CD8-positive, alpha-beta memory T cell (primary cell): ENCODE measurements around the gene PROX1. TPM values are rescaled to one million over a fixed set of nuclear protein-coding genes. Genes with fewer than 3 reads are reported as not detected.

Experiments
- CTCF ChIA-PET: fragments of 350-600 bp; sonication (Branson Sonifier 250); formaldehyde crosslinking; loops from one replicate; lab custom pipeline; 2021; ENCODE audit warnings: antibody characterized with exemption; lab: Charles Lee
- POLR2A ChIA-PET: fragments of 350-600 bp; sonication (Branson Sonifier 250); formaldehyde crosslinking; loops from one replicate; lab custom pipeline; 2021; ENCODE audit warnings: antibody characterized with exemption; lab: Charles Lee
- DNase-seq, 5 donors: peaks; one replicate each; pipeline versions ENCODE4 v3.0.0 to v3.0.0-alpha.2; 2020 to 2022; ENCODE audit warnings: mixed read lengths in 1 of 5
- H3K27ac ChIP-seq: one replicate; pipeline ENCODE4 v1.7.0; 2013; ENCODE audit warnings: low read depth, mild to moderate bottlenecking, low read length, moderate library complexity
- H3K27me3 ChIP-seq: 2 replicates; pipeline ENCODE4 v1.7.0; 2013; ENCODE audit warnings: low read length, mild to moderate bottlenecking; ENCODE audit not compliant: insufficient read depth, poor library complexity, severe bottlenecking
- H3K36me3 ChIP-seq: 2 replicates; pipeline ENCODE4 v1.7.0; 2013; ENCODE audit warnings: mild to moderate bottlenecking, low read length, moderate library complexity; ENCODE audit not compliant: insufficient read depth
- H3K4me1 ChIP-seq: 2 replicates; pipeline ENCODE4 v1.7.0; 2013; ENCODE audit warnings: mild to moderate bottlenecking, low read length, moderate library complexity; ENCODE audit not compliant: insufficient read depth
- H3K4me3 ChIP-seq: 2 replicates; pipeline ENCODE4 v1.7.0; 2013; ENCODE audit warnings: mild to moderate bottlenecking, low read length
- H3K9me3 ChIP-seq: 2 replicates; pipeline ENCODE4 v1.7.0; 2013; ENCODE audit warnings: mild to moderate bottlenecking, low read length
- H3K27ac Mint-ChIP-seq, 8 donors: one replicate each; pipeline ENCODE4 v1.8.0; 2020 to 2021; ENCODE audit warnings: mixed read lengths in 8 of 8, mild to moderate bottlenecking in 6 of 8, inconsistent platforms in 3 of 8, moderate library complexity in 3 of 8
- H3K27me3 Mint-ChIP-seq, 2 donors: one replicate each; pipeline ENCODE4 v1.8.0; 2020 to 2021; ENCODE audit warnings: mixed read lengths in 2 of 2, mild to moderate bottlenecking in 1 of 2, moderate library complexity in 1 of 2
- H3K36me3 Mint-ChIP-seq, 3 donors: one replicate each; pipeline ENCODE4 v1.8.0; 2020 to 2021; ENCODE audit warnings: mixed read lengths in 3 of 3, inconsistent platforms in 1 of 3, mild to moderate bottlenecking in 1 of 3
- H3K4me1 Mint-ChIP-seq, 3 donors: one replicate each; pipeline ENCODE4 v1.8.0; 2020 to 2021; ENCODE audit warnings: mixed read lengths in 3 of 3, inconsistent platforms in 1 of 3, mild to moderate bottlenecking in 1 of 3
- H3K4me3 Mint-ChIP-seq, 7 donors: one replicate each; pipeline ENCODE4 v1.8.0; 2020 to 2021; ENCODE audit warnings: mixed read lengths in 7 of 7, mild to moderate bottlenecking in 6 of 7, moderate library complexity in 4 of 7, inconsistent platforms in 2 of 7
- H3K9me3 Mint-ChIP-seq, 5 donors: one replicate each; pipeline ENCODE4 v1.8.0; 2020 to 2022; ENCODE audit warnings: mixed read lengths in 5 of 5, mild to moderate bottlenecking in 3 of 5, moderate library complexity in 2 of 5, inconsistent platforms in 1 of 5
- polyA plus RNA-seq: library from polyadenylated mRNA; unstranded; fragments of 300-500 nt; fragmentation: Illumina TruSeq; gene quantifications from one replicate; pipeline ENCODE4 v1.2.3, GENCODE V29; 2021
- total RNA-seq, 2 experiments: library from RNA; stranded (reverse); gene quantifications; one replicate each; pipeline ENCODE4 v1.2.3, GENCODE V29; 2021

PROX1 gene
- total and polyA plus RNA-seq, 3 experiments from 2014 or later: not detected

GRCh38 chr1:214066936-214067335 lies 79.2 kb downstream of the PROX1 start:
- Histone ChIP-seq H3K9me3 (no peaks in the 10 kb centered on the region), H3K4me3 (no peak overlapping the region), H3K27me3 (no peaks in the 10 kb centered on the region), H3K4me1 (no peaks in the 10 kb centered on the region), H3K36me3 (no peaks in the 10 kb centered on the region), H3K27ac (no peak overlapping the region)
- POLR2A ChIA-PET: no interaction called here
- Mint-ChIP-seq H3K4me3 (no peak overlapping the region), H3K27ac (no peak overlapping the region), H3K36me3 (no peaks in the 10 kb centered on the region), H3K27me3 (peaks cover 0 to 1% of the 10 kb centered on the region in 2 donors), H3K9me3 (peaks cover 0 to 4% (median 2%) of the 10 kb centered on the region in 5 donors), H3K4me1 (no peaks in the 10 kb centered on the region)
- DNase-seq: no peak
- CTCF ChIA-PET: no interaction called here

- no peak overlapping the region for H3K4me3 Mint-ChIP-seq
- H3K27ac Mint-ChIP-seq: no peak overlapping the region
- DNase-seq: no peak
- ChIA-PET POLR2A (no interaction called here), CTCF (no interaction called here)
- Histone ChIP-seq H3K27ac (no peak overlapping the region), H3K9me3 (no peaks in the 10 kb centered on the region), H3K27me3 (no peaks in the 10 kb centered on the region), H3K36me3 (no peaks in the 10 kb centered on the region), H3K4me1 (no peaks in the 10 kb centered on the region), H3K4me3 (no peak overlapping the region)
- H3K27me3 Mint-ChIP-seq: peaks cover 0 to 1% of the 10 kb centered on the region in 2 donors
- H3K4me1 Mint-ChIP-seq: no peaks in the 10 kb centered on the region
- peaks cover 0 to 4% (median 2%) of the 10 kb centered on the region in 5 donors for H3K9me3 Mint-ChIP-seq
- no peaks in the 10 kb centered on the region for H3K36me3 Mint-ChIP-seq
Observed at GRCh38 chr1:214067397-214067796, 79.6 kb downstream of the PROX1 start.

- Histone ChIP-seq H3K27ac (no peak overlapping the region), H3K4me3 (no peak overlapping the region), H3K36me3 (no peaks in the 10 kb centered on the region), H3K4me1 (no peaks in the 10 kb centered on the region), H3K9me3 (no peaks in the 10 kb centered on the region), H3K27me3 (no peaks in the 10 kb centered on the region)
- peaks cover 0 to 6% of the 10 kb centered on the region in 2 donors for H3K27me3 Mint-ChIP-seq
- H3K4me1 Mint-ChIP-seq: no peaks in the 10 kb centered on the region
- peaks cover 0 to 4% (median 2%) of the 10 kb centered on the region in 5 donors for H3K9me3 Mint-ChIP-seq
- POLR2A ChIA-PET: no interaction called here
- H3K27ac Mint-ChIP-seq: no peak overlapping the region
- H3K4me3 Mint-ChIP-seq: no peak overlapping the region
- H3K36me3 Mint-ChIP-seq: no peaks in the 10 kb centered on the region
- CTCF ChIA-PET: no interaction called here
- DNase-seq: no peak
Observed at GRCh38 chr1:214067853-214068703, 80.3 kb downstream of the PROX1 start.

DNA sequence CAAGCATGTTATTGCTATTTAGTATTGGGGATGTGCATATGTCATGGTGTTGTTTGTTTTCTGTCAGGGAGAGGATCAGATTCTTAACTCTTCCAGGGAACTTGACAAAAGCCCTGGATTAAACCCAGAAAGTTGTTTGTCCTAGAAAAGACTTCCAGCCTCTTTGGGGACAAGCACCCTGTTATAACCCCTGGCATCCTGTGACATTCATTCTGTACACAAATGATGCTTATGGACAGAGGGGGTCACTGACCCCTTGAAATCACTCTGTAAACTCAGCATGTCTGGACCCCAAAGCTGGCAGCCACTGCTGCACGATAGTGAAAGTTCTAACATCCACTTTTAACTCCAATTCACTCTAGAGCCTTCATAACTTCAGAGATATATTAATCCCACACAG lies 81.2 kb downstream of the PROX1 start:
- Histone ChIP-seq H3K27me3 (no peaks in the 10 kb centered on the region), H3K4me1 (no peaks in the 10 kb centered on the region), H3K9me3 (no peaks in the 10 kb centered on the region), H3K27ac (no peak overlapping the region), H3K36me3 (no peaks in the 10 kb centered on the region), H3K4me3 (no peak overlapping the region)
- no peak overlapping the region for H3K4me3 Mint-ChIP-seq
- CTCF ChIA-PET: no interaction called here
- H3K9me3 Mint-ChIP-seq: peaks cover 0 to 4% (median 2%) of the 10 kb centered on the region in 5 donors
- peaks cover 0 to 6% of the 10 kb centered on the region in 2 donors for H3K27me3 Mint-ChIP-seq
- H3K27ac Mint-ChIP-seq: no peak overlapping the region
- POLR2A ChIA-PET: no interaction called here
- H3K36me3 Mint-ChIP-seq: no peaks in the 10 kb centered on the region
- no peak for DNase-seq
- H3K4me1 Mint-ChIP-seq: no peaks in the 10 kb centered on the region

DNA sequence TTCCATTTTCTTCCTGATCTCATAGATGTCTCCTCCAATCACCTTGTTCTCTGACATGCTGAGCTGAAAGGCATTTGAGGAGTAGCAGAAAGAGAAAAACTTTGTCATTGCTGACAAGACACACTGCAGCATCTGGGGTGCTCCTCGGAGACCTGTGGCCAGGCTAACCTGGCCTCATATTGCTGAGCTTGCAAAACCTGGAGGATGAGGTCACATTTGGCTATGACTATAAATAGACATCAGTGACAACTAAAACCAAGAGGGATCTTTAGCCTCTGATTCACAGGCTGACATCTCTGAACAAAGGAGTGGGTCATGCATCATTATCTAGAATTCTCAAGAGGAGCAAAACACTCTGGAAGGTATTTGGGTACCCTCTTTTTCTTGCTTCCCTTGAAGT lies 83.7 kb downstream of the PROX1 start:
- peaks cover 0 to 5% (median 2%) of the 10 kb centered on the region in 5 donors for H3K9me3 Mint-ChIP-seq
- H3K27ac Mint-ChIP-seq: no peak overlapping the region
- CTCF ChIA-PET: no interaction called here

GRCh38 chr1:214072426-214073157 lies 84.8 kb downstream of the PROX1 start:
- Mint-ChIP-seq H3K27me3 (peaks cover 0 to 4% of the 10 kb centered on the region in 2 donors), H3K4me1 (no peaks in the 10 kb centered on the region), H3K36me3 (peaks cover 0 to 2% (median 0%) of the 10 kb centered on the region in 3 donors), H3K9me3 (peaks cover 0 to 5% (median 2%) of the 10 kb centered on the region in 5 donors), H3K4me3 (no peak overlapping the region), H3K27ac (no peak overlapping the region)
- H3K27ac ChIP-seq: no peak overlapping the region
- H3K36me3 ChIP-seq: no peaks in the 10 kb centered on the region
- H3K27me3 ChIP-seq: no peaks in the 10 kb centered on the region
- no peak for DNase-seq
- CTCF ChIA-PET: no interaction called here
- POLR2A ChIA-PET: no interaction called here
- no peak overlapping the region for H3K4me3 ChIP-seq
- H3K9me3 ChIP-seq: no peaks in the 10 kb centered on the region
- no peaks in the 10 kb centered on the region for H3K4me1 ChIP-seq

More for the DNA sequence above, 83.7 kb downstream of the PROX1 start:
- H3K4me1 ChIP-seq: no peaks in the 10 kb centered on the region
- H3K27ac ChIP-seq: no peak overlapping the region
- Mint-ChIP-seq H3K4me3 (no peak overlapping the region), H3K27me3 (peaks cover 0 to 4% of the 10 kb centered on the region in 2 donors), H3K36me3 (peaks cover 0 to 2% (median 0%) of the 10 kb centered on the region in 3 donors), H3K4me1 (no peaks in the 10 kb centered on the region)
- H3K27me3 ChIP-seq: no peaks in the 10 kb centered on the region
- no peaks in the 10 kb centered on the region for H3K9me3 ChIP-seq
- no peak overlapping the region for H3K4me3 ChIP-seq
- POLR2A ChIA-PET: no interaction called here
- no peak for DNase-seq
- no peaks in the 10 kb centered on the region for H3K36me3 ChIP-seq

DNA sequence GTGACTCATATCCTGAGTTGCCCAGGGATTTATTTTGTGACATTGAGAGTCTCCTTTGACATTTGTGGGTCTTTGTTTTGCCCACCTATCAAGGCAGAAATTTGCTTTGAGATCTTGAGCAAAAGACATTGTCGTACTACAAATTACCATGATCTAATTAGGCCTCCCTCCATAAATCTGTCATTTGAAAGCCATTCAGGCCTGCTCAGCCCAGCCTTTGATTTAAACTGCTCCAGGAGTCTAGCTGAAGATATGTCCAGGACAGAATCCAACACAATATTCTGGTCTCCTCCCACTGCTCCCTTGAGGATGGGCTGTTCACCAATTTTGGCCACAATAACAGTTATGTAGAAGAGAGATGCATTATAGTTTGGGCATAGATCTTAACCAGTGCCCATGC lies 86.7 kb downstream of the PROX1 start:
- peak overlapping the region in 1 of 8 donors; percentile 28 for H3K27ac Mint-ChIP-seq
- H3K4me3 Mint-ChIP-seq: no peak overlapping the region
- no peaks in the 10 kb centered on the region for H3K9me3 ChIP-seq
- H3K4me1 ChIP-seq: no peaks in the 10 kb centered on the region
- ChIA-PET POLR2A (no interaction called here), CTCF (no interaction called here)
- no peak for DNase-seq
- H3K9me3 Mint-ChIP-seq: peaks cover 0 to 5% (median 0%) of the 10 kb centered on the region in 5 donors
- no peaks in the 10 kb centered on the region for H3K4me1 Mint-ChIP-seq
- H3K27ac ChIP-seq: no peak overlapping the region
- peaks cover 0 to 4% of the 10 kb centered on the region in 2 donors for H3K27me3 Mint-ChIP-seq
- H3K36me3 ChIP-seq: no peaks in the 10 kb centered on the region
- no peaks in the 10 kb centered on the region for H3K27me3 ChIP-seq
- no peak overlapping the region for H3K4me3 ChIP-seq
- H3K36me3 Mint-ChIP-seq: peaks cover 0 to 2% (median 0%) of the 10 kb centered on the region in 3 donors
